Lung (tissue), 12 donors: ENCODE results near the gene ING4. TPM values are rescaled to one million over a fixed set of nuclear protein-coding genes. Genes with fewer than 3 reads are reported as not detected.
A peak's percentile ranks its signal among the peaks of the same experiment; 100 is the strongest.

Experiments
- ATAC-seq: fragments of 200-7000 bp; cut with Tn5 transposase; one replicate; pipeline ENCODE4 v1.9.1; 2020; ENCODE audit warnings: moderate number of reproducible peaks; ENCODE audit not compliant: insufficient read depth, low FRiP score
- DNase-seq, 3 donors: peaks; one replicate each; pipeline ENCODE4 v3.0.0-alpha.2; 2013 to 2017
- H3K27ac ChIP-seq, 2 donors: one replicate each; pipeline ENCODE4 v1.5.1; 2013; ENCODE audit warnings: mild to moderate bottlenecking in 2 of 2, moderate library complexity in 2 of 2, control low read depth in 1 of 2, inconsistent platforms in 1 of 2, low read depth in 1 of 2, low read length in 1 of 2
- H3K27me3 ChIP-seq, 3 donors: one replicate each; pipeline ENCODE4 v1.5.1; 2013; ENCODE audit warnings: low read length in 2 of 3; ENCODE audit not compliant: control insufficient read depth in 3 of 3, insufficient read depth in 3 of 3
- H3K36me3 ChIP-seq, 4 donors: one replicate each; pipeline ENCODE4 v1.5.1; 2013; ENCODE audit warnings: low read length in 4 of 4, mild to moderate bottlenecking in 1 of 4, moderate library complexity in 1 of 4; ENCODE audit not compliant: control insufficient read depth in 4 of 4, insufficient read depth in 4 of 4
- H3K4me1 ChIP-seq, 5 donors: one replicate each; pipeline ENCODE4 v1.5.1; 2013; ENCODE audit warnings: low read length in 5 of 5, mild to moderate bottlenecking in 2 of 5, moderate library complexity in 1 of 5; ENCODE audit not compliant: control insufficient read depth in 5 of 5, insufficient read depth in 5 of 5
- H3K4me3 ChIP-seq: one replicate; pipeline ENCODE4 v1.5.1; 2013; ENCODE audit warnings: mild to moderate bottlenecking, control low read depth, moderate library complexity
- H3K9ac ChIP-seq, 2 donors: one replicate each; pipeline ENCODE4 v1.5.1; 2013; ENCODE audit warnings: low read length in 2 of 2, control low read depth in 1 of 2; ENCODE audit not compliant: insufficient read depth in 1 of 2
- H3K9me3 ChIP-seq, 4 donors: one replicate each; pipeline ENCODE4 v1.5.1; 2013; ENCODE audit warnings: low read length in 3 of 4, mild to moderate bottlenecking in 1 of 4, moderate library complexity in 1 of 4; ENCODE audit not compliant: control insufficient read depth in 4 of 4, insufficient read depth in 3 of 4
- WGBS, 2 donors: extraction: QIAGEN DNeasy Blood & Tissue Kit; methylation state at CpG; one replicate each; pipeline ENCODE4 v1.1.7; 2013; 5-methylcytosine and 5-hydroxymethylcytosine counted together
- polyA plus RNA-seq, 2 donors: library from polyadenylated mRNA; stranded (reverse); fragments of 200-250 nt; gene quantifications; one replicate each; pipeline ENCODE4 v1.2.1, GENCODE V29; 2013
- total RNA-seq, 2 donors: library from RNA; depleted of rRNA in 1 of 2; stranded (reverse); fragments of >200 nt in 1 of 2; gene quantifications; one replicate each; pipeline ENCODE4 v1.2.1, GENCODE V29; 2014 to 2021
- TF ChIP-seq, protein P1 (sequence below): IDR thresholded peaks from 2 replicates; pipeline ENCODE4 v1.5.1; 2012; ENCODE audit warnings: mild to moderate bottlenecking; ENCODE audit errors: control extremely low read depth, extremely low read depth
- donor health status: control.
- donor health status: control.
- donor health status: Bipolar disorder and iron deficiency.
- donor health status: healthy.
- donor health status: DM: yes; HTN: yes; CAD: no.

Gene ING4
- total and polyA plus RNA-seq, 4 donors, result 20.3 to 74.3 (median 27.0) TPM

DNA sequence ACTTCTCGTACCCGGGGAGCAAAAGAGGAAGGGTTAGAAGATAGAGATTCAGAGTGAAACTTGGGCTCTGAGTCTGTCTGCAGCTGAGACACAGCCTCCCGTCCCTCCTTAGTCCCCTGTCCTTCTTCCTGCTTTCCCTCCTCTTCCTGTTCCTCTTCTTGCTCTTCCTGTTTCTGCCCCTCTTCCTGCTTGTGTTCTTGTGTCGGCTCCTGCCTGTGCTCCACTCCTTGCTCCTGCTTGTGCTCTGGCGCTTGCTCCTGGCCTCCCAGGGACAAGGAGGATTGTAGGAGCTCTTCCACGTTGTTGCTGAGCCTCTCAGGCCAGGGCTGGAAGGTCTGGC is 18.7 kb downstream of the ING4 start:
- DNase-seq (peak in 1 of 3 donors; percentile 23), ATAC-seq (no peak)
- Histone ChIP-seq H3K27me3 (no peaks in the 10 kb centered on the region), H3K4me3 (no peak overlapping the region), H3K9ac (no peak overlapping the region), H3K27ac (peak overlapping the region in 1 of 2 donors; percentile 84), H3K9me3 (peaks cover 0 to 3% (median 0%) of the 10 kb centered on the region in 4 donors), H3K4me1 (peaks cover 0 to 11% (median 7%) of the 10 kb centered on the region in 5 donors), H3K36me3 (peaks cover 0 to 5% (median 2%) of the 10 kb centered on the region in 4 donors)
- WGBS, 2 donors, result 19 to 48% methylated on average over 6 of the region's 6 CpGs
- TF ChIP-seq, protein P1, sequence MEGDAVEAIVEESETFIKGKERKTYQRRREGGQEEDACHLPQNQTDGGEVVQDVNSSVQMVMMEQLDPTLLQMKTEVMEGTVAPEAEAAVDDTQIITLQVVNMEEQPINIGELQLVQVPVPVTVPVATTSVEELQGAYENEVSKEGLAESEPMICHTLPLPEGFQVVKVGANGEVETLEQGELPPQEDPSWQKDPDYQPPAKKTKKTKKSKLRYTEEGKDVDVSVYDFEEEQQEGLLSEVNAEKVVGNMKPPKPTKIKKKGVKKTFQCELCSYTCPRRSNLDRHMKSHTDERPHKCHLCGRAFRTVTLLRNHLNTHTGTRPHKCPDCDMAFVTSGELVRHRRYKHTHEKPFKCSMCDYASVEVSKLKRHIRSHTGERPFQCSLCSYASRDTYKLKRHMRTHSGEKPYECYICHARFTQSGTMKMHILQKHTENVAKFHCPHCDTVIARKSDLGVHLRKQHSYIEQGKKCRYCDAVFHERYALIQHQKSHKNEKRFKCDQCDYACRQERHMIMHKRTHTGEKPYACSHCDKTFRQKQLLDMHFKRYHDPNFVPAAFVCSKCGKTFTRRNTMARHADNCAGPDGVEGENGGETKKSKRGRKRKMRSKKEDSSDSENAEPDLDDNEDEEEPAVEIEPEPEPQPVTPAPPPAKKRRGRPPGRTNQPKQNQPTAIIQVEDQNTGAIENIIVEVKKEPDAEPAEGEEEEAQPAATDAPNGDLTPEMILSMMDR, result no peak

DNA sequence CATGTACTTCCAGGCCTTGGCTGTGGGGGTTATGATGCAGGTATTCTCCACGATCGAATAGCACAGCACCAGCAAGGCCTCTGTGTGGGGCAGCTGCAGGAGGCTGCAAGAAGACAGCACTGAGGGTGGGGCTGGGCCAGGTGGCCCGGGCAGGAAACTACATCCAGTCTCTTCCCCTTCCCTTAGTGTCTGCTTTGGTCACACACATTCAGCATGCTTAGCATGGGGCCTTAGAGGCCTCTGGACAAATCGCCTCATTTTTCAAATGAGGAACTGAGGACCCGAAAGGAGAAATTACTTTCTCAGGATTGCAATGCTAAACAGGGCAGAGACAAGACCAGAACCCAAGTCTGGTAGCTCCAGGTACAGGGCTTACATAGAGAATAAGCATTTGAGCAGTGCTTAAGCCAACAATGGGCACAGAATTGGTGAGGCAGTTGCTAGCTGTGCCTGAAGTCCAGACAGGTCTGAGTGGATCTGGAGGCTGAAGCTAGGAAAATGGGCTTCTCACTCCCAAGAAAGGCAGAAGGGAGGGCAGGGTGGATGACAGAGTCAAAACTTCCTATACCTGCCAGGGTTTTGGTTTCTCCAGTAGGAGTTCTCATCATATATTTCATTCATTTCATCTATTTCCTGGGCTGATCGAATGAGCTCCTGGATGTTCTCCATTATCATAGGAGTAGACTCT is 19.2 kb downstream of the ING4 start:
- H3K9ac ChIP-seq, result no peak overlapping the region

DNA sequence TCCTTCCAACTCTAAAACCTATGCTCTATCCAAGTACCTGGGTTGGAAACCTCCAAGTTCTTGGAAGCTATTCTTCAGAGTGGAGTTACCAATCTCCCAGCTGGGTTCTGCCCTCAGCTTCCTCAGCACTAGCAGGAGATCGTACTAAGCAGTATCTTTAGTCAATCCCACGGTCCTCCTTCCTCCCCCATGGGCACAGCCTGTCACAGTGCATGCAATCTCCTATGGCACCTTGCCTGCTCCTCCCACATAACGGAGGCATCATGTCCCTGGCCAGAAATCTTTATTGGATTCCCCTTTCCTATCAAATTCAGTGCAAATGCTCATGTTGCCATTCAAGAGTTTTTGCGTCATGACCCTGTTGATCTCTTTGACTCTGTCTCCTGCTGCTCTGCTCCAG is 21.8 kb downstream of the ING4 start:
- Histone ChIP-seq H3K4me1 (peaks cover 0 to 7% (median 0%) of the 10 kb centered on the region in 5 donors), H3K4me3 (no peak overlapping the region), H3K27ac (no peak overlapping the region), H3K9ac (no peak overlapping the region), H3K36me3 (no peaks in the 10 kb centered on the region), H3K27me3 (no peaks in the 10 kb centered on the region), H3K9me3 (peaks cover 0 to 3% (median 0%) of the 10 kb centered on the region in 4 donors)
- no peak for ATAC-seq
- TF ChIP-seq, protein P1, result no peak
- no peak for DNase-seq
- 64 to 80% methylated on average over 4 of the region's 4 CpGs for WGBS, 2 donors

More for the DNA sequence above, 19.2 kb downstream of the ING4 start:
- Histone ChIP-seq H3K4me3 (no peak overlapping the region), H3K4me1 (peaks cover 0 to 11% (median 7%) of the 10 kb centered on the region in 5 donors), H3K27ac (peak overlapping the region in 1 of 2 donors; percentile 69), H3K9me3 (peaks cover 0 to 3% (median 0%) of the 10 kb centered on the region in 4 donors), H3K36me3 (peaks cover 0 to 5% (median 2%) of the 10 kb centered on the region in 4 donors), H3K27me3 (no peaks in the 10 kb centered on the region)
- 50 to 75% methylated on average over 6 of the region's 6 CpGs for WGBS, 2 donors
- TF ChIP-seq, protein P1, result no peak
- DNase-seq (no peak), ATAC-seq (no peak)
